Endodermal cell (in vitro differentiated cells): ENCODE results near the gene GNB3. TPM values are rescaled to one million over a fixed set of nuclear protein-coding genes. Genes with fewer than 3 reads are reported as not detected.
A peak's percentile ranks its signal among the peaks of the same experiment; 100 is the strongest.

Experiments used
- DNase-seq: peaks from one replicate; pipeline ENCODE4 v3.0.0-alpha.2; 2017
- H3K27ac ChIP-seq: 2 replicates; pipeline ENCODE4 v1.5.1; 2013; ENCODE audit warnings: mild to moderate bottlenecking, low read depth, low read length, moderate library complexity
- H3K27me3 ChIP-seq: 2 replicates; pipeline ENCODE4 v1.6.1; 2013; ENCODE audit warnings: mild to moderate bottlenecking, low read length, moderate library complexity; ENCODE audit not compliant: insufficient read depth, control insufficient read depth, poor library complexity, severe bottlenecking
- H3K36me3 ChIP-seq: 2 replicates; pipeline ENCODE4 v1.7.0; 2013; ENCODE audit warnings: mild to moderate bottlenecking, low read length, moderate library complexity; ENCODE audit not compliant: control insufficient read depth, insufficient read depth
- H3K4me1 ChIP-seq: one replicate; pipeline ENCODE4 v1.7.0; 2013; ENCODE audit warnings: low read length; ENCODE audit not compliant: control insufficient read depth, insufficient read depth
- H3K4me3 ChIP-seq: 2 replicates; pipeline ENCODE4 v1.5.1; 2013; ENCODE audit warnings: mild to moderate bottlenecking, low read length, moderate library complexity
- H3K9ac ChIP-seq: 2 replicates; pipeline ENCODE4 v1.6.1; 2013; ENCODE audit warnings: mild to moderate bottlenecking, low read length, moderate library complexity; ENCODE audit not compliant: poor library complexity, severe bottlenecking; ENCODE audit errors: extremely low read depth
- H3K9me3 ChIP-seq: 2 replicates; pipeline ENCODE4 v1.6.1; 2013; ENCODE audit warnings: mild to moderate bottlenecking, low read length, moderate library complexity; ENCODE audit not compliant: control insufficient read depth
- H3K27ac Mint-ChIP-seq: 2 replicates; pipeline ENCODE4 v1.8.0; 2020; ENCODE audit warnings: mixed read lengths
- H3K27me3 Mint-ChIP-seq: 2 replicates; pipeline ENCODE4 v1.8.0; 2021; ENCODE audit warnings: mild to moderate bottlenecking, mixed read lengths; ENCODE audit not compliant: insufficient read depth
- H3K36me3 Mint-ChIP-seq: 2 replicates; pipeline ENCODE4 v1.8.0; 2020; ENCODE audit warnings: low read depth, mixed read lengths
- H3K4me1 Mint-ChIP-seq: 2 replicates; pipeline ENCODE4 v1.8.0; 2020; ENCODE audit warnings: mixed read lengths
- H3K4me3 Mint-ChIP-seq: 2 replicates; pipeline ENCODE4 v1.8.0; 2020; ENCODE audit warnings: mild to moderate bottlenecking, moderate library complexity, mixed read lengths
- H3K9me3 Mint-ChIP-seq: 2 replicates; pipeline ENCODE4 v1.8.0; 2020; ENCODE audit warnings: mild to moderate bottlenecking, mixed read lengths
- whole genome bisulfite sequencing, 2 experiments: methylation state at CpG; one replicate each; pipeline versions ENCODE4 v1.1.5 to v1.1.7; 2013; ENCODE audit warnings: missing lambda C conversion rate in 2 of 2, mixed read lengths in 1 of 2; ENCODE audit not compliant: insufficient coverage in 1 of 2, insufficient read length in 1 of 2; 5-methylcytosine and 5-hydroxymethylcytosine counted together
- total RNA-seq, 2 donors: library from RNA; stranded (reverse); fragmentation: NEBNext Ultra II Directional in 1 of 2; extraction: Animal tissue kit (Norgen Biotek cat#: 25700) in 1 of 2; gene quantifications; 2 replicates in 1 of 2; 3 replicates in 1 of 2; pipeline ENCODE4 v1.2.1, GENCODE V29; 2021
- TF ChIP-seq, protein P1 (sequence below): fragments of 200-600 bp; sonication (generic); conservative IDR thresholded peaks from 2 replicates; pipeline ENCODE4 v1.5.0; 2021; ENCODE audit warnings: antibody characterized with exemption, mild to moderate bottlenecking

GNB3 gene
- total RNA-seq, 2 donors from 2014 or later: 10.0 to 17.1 TPM

DNA sequence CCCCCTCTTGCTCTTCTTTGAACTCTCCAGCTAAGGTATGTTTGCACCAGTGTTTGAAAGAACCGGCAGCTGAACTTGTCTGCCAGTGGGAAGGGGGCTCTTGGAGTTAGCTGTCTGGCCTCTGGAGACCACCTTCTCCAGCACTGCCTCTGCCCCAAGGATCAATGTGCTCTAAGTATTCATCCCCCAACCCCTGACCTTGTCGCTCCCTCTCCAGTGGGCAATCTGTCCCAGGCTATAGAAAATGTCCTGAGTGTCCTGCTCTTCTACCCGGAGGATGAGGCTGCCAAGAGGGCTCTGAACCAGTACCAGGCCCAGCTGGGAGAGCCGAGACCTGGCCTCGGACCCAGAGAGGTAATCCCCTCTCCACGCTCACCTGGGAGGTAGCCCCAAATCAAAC is 9.7 kb upstream of the GNB3 start:
- Mint-ChIP-seq H3K27me3 (peaks cover 18% of the 10 kb centered on the region), H3K27ac (no peak overlapping the region), H3K36me3 (peaks cover 41% of the 10 kb centered on the region)

DNA sequence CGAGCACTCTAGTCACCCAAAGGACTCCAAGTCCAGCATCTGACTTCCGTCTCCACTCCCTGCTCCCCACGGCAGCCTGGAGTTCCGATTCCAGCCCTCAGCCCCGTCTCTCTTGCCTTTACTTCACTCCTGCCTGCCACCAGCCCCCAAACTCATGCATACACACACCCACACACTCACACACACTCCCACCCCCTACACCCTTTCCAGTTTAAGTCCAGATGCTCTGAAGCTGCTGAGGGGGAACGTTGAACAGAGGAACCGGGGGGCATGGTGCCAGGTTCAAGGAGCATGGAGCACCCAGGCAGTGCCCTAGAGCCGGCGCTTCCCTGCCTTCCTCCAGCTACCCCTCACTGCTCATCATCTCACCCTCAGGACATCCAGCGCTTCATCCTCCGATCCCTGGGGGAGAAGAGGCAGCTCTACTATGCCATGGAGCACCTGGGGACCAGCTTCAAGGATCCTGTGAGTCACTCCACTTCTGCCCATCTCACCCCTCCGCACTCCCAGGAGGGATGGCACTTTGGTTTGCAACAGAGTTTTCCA is 9.2 kb upstream of the GNB3 start:
- peaks cover 13% of the 10 kb centered on the region for H3K4me1 Mint-ChIP-seq
- no peaks in the 10 kb centered on the region for H3K9me3 ChIP-seq
- no peak overlapping the region for H3K27ac ChIP-seq
- H3K4me1 ChIP-seq: peaks cover 2% of the 10 kb centered on the region
- H3K27me3 ChIP-seq: no peaks in the 10 kb centered on the region
- TF ChIP-seq, protein P1, sequence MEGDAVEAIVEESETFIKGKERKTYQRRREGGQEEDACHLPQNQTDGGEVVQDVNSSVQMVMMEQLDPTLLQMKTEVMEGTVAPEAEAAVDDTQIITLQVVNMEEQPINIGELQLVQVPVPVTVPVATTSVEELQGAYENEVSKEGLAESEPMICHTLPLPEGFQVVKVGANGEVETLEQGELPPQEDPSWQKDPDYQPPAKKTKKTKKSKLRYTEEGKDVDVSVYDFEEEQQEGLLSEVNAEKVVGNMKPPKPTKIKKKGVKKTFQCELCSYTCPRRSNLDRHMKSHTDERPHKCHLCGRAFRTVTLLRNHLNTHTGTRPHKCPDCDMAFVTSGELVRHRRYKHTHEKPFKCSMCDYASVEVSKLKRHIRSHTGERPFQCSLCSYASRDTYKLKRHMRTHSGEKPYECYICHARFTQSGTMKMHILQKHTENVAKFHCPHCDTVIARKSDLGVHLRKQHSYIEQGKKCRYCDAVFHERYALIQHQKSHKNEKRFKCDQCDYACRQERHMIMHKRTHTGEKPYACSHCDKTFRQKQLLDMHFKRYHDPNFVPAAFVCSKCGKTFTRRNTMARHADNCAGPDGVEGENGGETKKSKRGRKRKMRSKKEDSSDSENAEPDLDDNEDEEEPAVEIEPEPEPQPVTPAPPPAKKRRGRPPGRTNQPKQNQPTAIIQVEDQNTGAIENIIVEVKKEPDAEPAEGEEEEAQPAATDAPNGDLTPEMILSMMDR: no peak
- H3K9me3 Mint-ChIP-seq: no peaks in the 10 kb centered on the region
- H3K27ac Mint-ChIP-seq: no peak overlapping the region
- peaks cover 46% of the 10 kb centered on the region for H3K36me3 Mint-ChIP-seq
- H3K9ac ChIP-seq: no peak overlapping the region
- no peak for DNase-seq
- peaks cover 13% of the 10 kb centered on the region for H3K27me3 Mint-ChIP-seq
- no peak overlapping the region for H3K4me3 Mint-ChIP-seq
- peaks cover 40% of the 10 kb centered on the region for H3K36me3 ChIP-seq
- H3K4me3 ChIP-seq: no peak overlapping the region
- 88 to 95% methylated on average over 7 to 12 of the region's 12 CpGs for WGBS, 2 experiments

More for the DNA sequence above, 9.7 kb upstream of the GNB3 start:
- H3K4me1 Mint-ChIP-seq: peaks cover 13% of the 10 kb centered on the region
- Histone ChIP-seq H3K9me3 (no peaks in the 10 kb centered on the region), H3K27me3 (no peaks in the 10 kb centered on the region), H3K4me3 (no peak overlapping the region), H3K4me1 (peaks cover 2% of the 10 kb centered on the region), H3K27ac (no peak overlapping the region), H3K9ac (no peak overlapping the region), H3K36me3 (peaks cover 35% of the 10 kb centered on the region)
- whole genome bisulfite sequencing, 2 experiments: 91 to 97% methylated on average over 5 to 6 of the region's 6 CpGs
- H3K4me3 Mint-ChIP-seq: peak overlapping the region; percentile 99
- TF ChIP-seq, protein P1: no peak
- H3K9me3 Mint-ChIP-seq: no peaks in the 10 kb centered on the region
- DNase-seq: no peak

DNA sequence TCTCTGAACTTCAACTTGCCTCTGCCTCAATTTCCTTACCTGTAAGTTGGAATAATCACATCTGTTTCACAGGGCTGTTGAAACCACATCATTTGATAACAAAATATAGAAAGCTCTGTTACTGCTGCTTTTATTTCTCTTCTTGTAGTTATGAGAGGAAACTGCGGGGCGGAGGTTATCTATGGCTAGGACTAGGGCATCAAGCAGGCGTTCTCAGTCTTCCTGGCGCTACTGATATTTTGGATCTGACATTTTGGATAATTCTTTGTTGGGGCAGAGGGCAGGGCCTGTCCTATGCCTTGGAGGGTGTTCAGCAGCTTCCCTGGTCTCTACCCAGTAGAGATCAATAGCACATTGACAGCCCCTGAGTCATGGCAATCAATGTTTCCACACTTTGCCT is 8.6 kb upstream of the GNB3 start:
- no peak overlapping the region for H3K4me3 Mint-ChIP-seq
- no peak for DNase-seq
- no peak overlapping the region for H3K9ac ChIP-seq
- no peak overlapping the region for H3K27ac ChIP-seq
- TF ChIP-seq, protein P1: no peak
- peaks cover 52% of the 10 kb centered on the region for H3K36me3 Mint-ChIP-seq
- peaks cover 2% of the 10 kb centered on the region for H3K4me1 ChIP-seq
- H3K27me3 ChIP-seq: no peaks in the 10 kb centered on the region
- H3K4me3 ChIP-seq: no peak overlapping the region
- WGBS, 2 experiments: 91 to 97% methylated on average over 4 of the region's 4 CpGs
- H3K36me3 ChIP-seq: peaks cover 45% of the 10 kb centered on the region
- H3K27me3 Mint-ChIP-seq: peaks cover 7% of the 10 kb centered on the region
- no peaks in the 10 kb centered on the region for H3K9me3 Mint-ChIP-seq
- H3K27ac Mint-ChIP-seq: no peak overlapping the region
- no peaks in the 10 kb centered on the region for H3K9me3 ChIP-seq
- peaks cover 13% of the 10 kb centered on the region for H3K4me1 Mint-ChIP-seq
